NCI-H2227 treated with DMSO at 0.1 percent for 48 hours (cell line): ENCODE measurements around the gene OR4D1.
"Not testable (repeated sequence)": the region's sequence is repeated elsewhere in the genome, so short reads cannot be mapped to it uniquely, and the experiment has no call there.

Source experiments
- DNase-seq: peaks from one replicate; lab custom pipeline; 2025; lab: John Stamatoyannopoulos, UW

Gene OR4D1

DNA sequence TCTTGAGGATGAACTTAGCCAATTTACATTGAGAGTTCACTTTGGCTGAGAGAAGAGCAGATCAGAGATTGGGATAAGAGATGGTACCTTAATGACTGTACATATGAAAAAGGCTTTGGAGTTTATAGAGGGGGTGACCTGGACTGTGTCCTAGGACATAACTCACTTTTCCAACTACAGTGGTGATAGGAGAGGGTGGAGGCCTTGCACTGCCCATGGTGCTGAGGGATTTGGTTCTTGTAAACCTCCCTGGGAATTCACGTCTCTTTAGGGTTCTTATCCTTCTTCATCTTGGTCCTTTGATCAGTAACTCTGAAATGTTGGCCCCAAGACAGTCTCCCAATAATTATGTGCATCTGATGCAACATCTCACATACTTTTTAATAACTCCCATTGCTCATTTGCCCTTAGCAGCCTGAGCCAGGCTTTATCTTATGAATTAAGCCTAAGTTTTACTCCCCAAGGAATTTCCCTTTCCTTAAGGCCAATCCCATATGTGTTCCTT is at the start of gene OR4D1:
OR4D1 (plus strand) TSS at position 455 of the 505 bp plus-strand sequence. CDS start 6,770 bp downstream, outside the sequence.
- DNase-seq = no peak

DNA sequence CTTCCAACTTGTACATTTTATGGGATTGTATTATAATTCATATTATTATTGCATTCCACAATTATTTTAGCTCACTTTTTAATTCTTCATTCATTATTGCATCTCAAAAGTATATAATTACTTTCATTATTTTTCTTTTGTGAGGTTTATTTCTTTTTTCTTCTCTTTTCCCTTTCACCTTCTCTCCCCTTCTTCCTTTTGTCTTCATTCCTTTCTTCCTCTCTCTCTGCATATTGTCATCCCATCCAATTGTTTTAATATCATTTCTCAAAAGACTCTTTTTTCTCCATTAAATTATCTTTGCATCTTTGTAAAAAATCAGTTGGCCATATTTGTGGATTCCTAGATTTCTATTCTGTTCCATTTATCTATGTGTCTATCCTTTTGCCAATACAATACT is 47.7 kb upstream of the OR4D1 start:
- DNase-seq = no peak

DNA sequence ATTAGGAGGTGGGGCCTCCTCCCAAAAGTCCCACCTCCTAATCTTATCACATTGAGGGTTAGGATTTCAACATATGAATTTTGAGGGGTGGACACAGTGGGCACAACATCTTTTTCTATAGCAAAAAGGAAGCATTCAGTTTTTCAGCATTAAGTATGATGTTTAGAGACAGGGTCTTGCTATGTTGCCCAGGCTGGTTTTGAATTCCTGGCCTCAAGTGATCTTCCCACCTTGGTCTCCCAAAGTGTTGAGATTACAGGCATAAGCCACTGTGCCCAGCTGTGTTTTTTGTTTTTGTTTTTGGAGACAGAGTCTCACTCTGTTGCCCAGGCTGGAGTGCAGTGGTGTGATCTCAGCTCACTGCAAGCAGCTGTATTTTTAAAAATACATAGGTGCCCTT is 46.3 kb upstream of the OR4D1 start:
- not testable (repeated sequence) for DNase-seq

DNA sequence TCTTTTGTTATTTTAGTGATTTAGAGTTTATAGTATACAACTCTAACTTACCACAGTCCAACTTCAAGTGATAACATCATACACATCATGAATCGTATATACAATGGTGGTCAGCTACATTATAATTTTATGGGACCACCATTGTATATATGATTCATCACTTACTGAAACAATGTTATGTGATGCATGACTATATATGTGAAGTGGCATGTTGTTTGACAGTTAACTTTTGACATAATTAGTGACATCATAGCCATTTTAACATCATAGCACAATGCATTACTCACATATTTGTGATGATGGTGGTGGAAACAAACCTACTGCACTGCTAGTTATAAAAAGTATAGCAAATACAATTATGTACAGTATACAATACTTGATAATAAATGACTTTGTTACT is 43.1 kb upstream of the OR4D1 start:
- no peak for DNase-seq

DNA sequence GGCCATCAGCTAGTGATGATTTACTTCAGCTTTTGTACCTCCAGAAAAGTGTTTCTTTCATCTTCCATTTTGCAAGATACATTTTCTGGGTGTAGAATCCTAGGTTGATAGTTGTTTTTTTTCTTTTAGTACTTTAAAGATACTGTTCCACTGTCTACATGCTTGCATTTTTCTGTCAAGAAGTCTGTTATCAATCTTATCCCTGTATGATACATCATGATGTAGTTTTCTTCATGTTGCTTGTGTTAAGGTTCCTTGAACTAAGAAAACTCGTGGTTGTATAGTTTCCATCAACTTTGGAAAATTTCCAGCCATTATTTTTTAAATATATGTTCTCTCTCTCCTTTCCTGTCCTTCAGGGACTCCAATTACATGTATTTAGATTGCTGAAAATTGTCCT is 40.9 kb upstream of the OR4D1 start:
- DNase-seq = no peak

DNA sequence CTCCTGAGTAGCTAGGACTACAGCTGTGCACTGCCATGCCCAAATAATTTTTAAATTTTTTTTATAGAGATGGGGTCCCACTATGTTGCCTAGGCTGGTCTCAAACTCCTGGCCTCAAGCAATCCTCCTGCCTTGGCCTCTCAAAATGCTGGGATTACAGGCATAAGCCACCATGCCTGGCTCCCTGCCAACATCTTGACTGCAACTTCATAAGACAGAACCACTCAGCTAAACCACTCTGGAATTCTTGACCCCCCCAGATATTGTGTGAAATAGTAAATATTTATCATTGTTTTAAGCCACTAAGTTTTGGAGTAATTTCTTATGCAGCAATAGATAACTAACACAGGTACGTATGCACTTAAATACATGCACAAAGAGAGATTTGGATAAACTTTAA is 39.0 kb upstream of the OR4D1 start:
- no peak for DNase-seq

DNA sequence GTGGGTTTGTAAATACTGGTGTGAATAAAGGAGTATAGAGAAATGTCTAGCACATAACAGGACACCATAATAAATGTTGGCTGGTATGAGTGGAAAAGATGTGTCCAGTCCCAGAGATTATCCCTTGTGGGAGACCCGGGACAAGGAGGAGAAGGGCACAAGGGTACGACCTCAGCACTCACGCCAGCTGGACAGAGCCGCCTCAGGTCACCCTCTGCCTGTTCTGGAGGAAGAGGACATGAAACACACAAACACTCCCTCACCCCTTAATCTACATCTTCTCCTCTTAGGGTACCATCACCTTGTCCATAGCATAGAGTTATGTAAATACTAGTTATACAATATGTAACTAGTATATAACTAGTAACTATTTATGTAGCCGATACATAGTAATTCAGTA is 38.2 kb upstream of the OR4D1 start:
- no peak for DNase-seq

DNA sequence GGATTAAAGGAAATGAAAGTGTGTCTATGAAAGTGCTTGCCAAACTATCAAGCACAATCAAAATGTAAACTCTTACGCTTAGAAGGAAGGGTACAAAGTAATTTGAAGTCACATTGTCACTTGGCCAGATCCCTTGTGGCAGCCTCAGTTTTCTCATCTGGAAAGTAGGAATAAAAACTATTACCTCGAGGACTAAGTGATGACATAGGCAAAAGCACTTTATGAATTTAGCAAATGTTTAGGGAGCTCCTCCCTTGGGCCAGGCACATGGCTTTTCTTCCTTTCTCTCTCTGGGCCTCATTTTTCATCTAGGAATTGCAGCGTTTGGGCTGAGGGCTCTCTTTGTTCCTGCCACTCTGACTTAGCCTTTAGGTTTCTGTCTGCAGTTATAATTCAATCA is 36.5 kb upstream of the OR4D1 start:
- no peak for DNase-seq

DNA sequence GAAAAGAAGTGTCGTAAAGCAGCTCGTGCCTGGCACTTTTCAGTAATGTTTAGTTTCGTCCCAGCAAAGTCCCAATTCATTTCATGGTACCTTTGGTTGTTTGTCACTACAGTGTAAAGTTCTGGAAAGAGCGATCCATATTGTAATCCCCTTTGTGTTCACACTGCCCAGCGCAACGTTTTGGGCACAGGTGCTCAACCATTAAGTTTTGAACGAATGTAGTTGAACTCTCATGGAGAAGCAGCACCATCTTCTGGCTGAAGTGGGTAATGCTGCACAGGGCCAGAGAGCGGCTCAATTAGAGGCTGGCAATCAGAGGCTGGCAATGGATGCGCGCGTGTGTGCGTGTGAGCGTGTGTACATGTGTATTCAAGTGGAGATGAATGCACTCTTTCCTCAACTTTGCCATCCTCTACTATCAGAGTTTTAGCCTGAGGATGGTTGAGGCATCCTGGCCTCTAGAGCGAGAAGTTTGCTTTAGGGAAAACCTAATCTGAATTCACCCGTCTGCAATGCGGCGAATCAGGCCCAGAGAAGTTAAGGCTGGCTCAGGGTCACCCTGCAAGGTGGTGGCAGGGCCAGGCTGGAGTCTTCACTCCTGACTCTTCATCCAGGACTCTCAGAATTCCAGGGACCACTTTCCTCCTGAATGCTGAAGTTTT is 35.1 kb upstream of the OR4D1 start:
- peak; percentile 64 for DNase-seq

DNA sequence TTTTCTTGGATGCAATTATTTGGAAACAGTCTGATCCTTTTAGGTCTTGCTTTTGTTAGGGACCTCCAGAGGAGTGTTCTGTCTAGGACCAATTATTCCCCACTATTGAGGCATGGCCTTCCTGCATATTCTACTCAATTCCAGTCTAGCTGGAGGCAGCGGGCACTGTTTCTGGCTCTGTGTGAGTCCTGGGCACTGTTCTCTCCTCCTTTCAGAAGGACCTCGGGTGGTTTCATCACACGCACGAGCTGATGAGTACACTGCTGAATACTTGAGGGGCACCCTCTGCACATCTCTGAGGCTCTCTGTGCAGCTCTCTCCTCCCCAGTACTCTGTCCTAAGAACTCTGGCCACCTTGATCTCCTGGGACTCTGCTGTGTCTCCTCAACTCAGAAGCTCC is 34.2 kb upstream of the OR4D1 start:
- DNase-seq = no peak

DNA sequence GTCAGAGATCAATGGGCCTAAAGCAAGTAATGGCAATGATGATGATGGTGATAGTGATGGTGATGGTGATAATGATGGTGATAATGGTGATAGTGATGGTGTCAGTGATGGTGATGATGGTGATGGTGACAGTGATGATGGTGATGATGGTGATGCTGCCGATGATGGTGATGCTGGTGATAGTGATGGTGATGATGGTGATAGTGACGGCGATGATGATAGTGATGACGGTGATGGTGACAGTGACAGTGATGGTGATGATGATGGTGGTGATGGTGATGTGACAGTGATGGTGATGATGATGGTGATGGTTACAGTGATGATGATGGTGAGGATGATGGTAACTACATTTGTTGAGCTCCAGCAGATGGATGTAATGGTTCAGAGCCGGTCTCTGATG is 30.8 kb upstream of the OR4D1 start:
- no peak for DNase-seq

DNA sequence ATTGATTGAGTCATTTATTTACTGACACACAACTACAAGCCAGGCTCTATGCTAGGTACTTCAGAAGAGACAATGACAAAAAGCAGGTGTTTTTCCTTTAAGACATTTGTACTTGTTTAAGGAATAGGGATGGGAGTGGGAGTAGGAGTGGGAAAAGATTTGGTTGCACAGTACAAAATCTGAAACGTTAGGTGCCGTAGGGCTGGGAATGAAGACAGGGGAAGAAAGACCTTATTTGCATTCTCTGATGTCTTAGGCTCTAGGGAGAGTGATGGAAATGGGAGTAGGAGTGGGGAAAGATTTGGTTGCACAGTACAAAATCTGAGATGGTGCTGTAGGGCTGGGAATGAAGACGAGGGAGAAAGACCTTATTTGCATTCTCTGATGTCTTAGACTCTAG is 28.7 kb upstream of the OR4D1 start:
- DNase-seq = no peak

DNA sequence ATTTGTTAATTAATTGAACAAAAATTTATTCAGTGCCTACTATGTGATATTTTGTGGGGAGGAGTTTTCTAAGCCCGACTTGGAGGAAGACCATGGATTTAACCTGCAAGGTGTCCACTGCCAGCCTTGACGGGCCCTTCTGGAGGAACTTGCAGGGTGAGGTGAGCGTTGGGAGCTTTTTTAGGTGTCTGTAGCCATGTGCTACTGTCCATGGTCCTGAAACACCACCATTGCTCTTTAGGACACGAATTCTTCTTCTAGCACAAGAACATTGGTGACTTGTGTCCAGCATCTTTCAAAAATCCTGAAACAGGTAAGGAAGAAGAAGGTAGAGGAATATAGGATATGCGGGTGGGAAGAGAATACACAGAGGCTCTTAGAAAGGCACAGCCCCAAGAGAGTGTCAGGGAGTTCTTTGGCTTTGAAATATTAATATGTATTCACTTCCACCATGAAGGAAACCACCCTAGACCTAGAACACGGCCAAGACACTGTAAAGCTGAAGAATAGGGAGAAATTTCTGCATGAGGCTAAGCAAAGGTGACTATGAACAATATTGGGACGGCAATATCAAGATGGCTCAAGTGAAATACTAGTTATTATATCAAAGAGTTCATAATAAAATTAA is 27.9 kb upstream of the OR4D1 start:
- no peak for DNase-seq

DNA sequence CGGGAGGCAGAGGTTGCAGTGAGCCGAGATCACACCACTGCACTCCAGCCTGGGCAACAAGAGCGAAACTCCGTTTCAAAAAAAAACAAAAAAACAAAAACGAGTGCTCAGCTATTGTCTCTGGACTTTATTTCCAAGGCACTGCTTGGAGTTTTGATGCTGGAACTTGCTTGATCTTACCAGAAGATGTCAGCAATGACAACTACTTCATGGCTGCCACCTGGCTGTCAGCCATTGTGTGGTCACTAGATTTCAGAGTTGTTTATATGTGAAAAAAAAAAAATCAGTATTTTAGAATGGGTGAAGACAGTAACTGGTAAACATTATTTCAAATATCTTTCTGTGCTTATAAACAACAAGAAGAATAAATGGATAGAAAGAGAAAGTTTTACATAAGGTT is 26.3 kb upstream of the OR4D1 start:
- no peak for DNase-seq

DNA sequence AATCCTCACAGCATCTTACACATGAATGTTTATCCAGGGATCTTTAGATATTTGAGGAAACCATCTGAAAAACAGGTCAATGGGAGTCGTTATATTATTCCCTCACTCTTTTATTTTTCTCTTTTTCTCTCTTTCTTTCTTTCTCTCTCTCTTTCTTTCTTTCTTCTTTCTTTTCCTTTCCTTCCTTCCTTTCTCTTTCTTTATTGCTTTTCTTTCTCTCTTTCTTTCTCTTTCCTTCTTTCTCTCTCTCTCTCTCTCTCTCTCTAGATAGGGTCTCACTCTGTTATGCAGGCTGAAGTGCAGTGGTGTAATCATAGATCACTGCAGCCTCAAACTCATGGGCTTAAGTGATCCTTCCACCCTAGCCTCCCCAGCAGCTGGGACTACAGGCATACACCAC is 20.3 kb upstream of the OR4D1 start:
- DNase-seq = no peak

DNA sequence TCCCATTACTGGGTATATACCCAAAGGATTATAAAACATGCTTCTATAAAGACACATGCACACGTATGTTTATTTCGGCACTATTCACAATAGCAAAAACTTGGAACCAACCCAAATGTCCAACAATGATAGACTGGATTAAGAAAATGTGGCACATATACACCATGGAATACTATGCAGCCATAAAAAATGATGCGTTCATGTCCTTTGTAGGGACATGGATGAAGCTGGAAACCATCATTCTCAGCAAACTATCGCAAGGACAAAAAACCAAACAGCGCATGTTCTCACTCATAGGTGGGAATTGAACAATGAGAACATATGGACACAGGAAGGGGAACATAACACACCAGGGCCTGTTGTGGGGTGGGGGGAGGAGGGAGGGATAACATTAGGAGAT is 15.5 kb upstream of the OR4D1 start:
- DNase-seq = not testable (repeated sequence)

DNA sequence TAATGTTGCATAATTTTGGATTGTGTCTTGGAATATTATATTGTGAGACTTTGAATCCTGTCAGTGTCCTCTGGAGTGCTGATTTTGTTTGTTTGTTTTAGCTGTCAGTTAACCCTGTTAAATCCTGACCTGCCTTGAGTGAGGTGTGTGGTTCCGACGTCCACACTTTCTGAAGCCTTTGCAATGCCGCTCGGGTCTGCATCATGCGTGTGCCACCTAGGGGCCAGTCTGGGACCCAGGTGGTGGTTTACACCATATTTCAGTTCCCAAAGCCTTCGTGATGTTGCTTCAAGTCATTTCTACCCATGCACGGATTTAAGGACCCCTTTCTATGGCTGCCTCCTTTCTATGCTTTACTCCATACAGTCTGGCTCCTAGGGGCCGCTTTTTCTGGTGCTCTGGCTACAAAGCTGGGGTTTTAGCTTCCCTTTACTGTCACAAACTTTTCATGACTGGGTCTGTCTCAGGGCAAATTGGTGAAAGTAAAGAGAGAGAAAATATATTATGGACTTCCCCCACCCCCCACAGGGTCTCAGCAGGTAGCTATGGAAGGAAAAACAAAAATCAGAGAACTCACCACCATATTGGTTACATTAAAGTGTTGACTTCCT is 11.4 kb upstream of the OR4D1 start:
- no peak for DNase-seq

DNA sequence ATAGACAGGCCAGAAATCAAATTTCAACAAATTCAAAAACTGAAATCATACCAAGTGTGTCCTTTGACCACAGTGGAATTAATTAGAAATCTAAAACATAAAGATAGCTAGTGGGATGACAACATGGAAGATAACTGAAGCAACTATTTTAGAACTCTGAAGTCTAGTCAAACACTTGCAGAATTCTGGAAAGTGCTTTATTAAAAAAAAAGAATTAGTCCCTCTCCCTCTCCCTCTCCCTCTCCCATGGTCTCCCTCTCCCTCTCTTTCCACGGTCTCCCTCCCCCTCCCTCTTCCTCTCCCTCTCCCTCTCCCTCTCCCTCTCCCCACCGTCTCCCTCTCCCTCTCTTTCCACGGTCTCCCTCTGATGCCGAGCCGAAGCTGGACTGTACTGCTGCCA is 6.7 kb upstream of the OR4D1 start:
- DNase-seq = no peak

DNA sequence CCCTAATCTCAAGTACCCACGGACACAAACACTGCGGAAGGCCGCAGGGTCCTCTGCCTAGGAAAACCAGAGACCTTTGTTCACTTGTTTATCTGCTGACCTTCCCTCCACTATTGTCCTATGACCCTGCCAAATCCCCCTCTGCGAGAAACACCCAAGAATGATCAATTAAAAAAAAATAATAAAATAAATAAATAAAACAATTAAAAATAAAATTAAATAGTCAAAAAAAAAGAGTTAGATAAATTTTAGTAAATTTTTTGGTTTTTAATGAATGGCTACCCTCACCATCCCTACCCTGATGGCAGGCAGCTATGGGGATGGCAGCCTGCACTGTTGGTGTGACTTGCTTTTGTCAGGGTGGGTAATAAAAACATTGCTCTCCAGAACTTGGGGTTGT is 4.8 kb upstream of the OR4D1 start:
- DNase-seq = not testable (repeated sequence)

DNA sequence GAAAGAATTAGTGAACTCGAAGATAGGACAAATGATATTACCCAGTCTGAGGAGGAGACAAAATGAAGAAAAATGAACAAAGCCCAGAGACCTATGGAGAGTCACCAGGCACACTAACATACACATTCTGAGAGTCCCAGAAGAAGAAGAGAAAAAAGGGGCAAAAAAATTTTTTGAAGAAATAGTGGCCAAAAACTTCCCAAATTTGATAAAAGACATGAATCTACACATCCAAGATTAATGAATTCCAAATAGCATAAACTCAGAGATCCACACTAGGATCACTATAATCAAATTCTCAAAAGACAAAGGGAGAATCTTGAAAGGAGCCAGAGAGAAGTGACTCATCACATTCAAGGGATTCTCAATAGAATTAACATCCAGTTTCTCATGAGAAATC is 3.4 kb upstream of the OR4D1 start:
- DNase-seq = no peak

DNA sequence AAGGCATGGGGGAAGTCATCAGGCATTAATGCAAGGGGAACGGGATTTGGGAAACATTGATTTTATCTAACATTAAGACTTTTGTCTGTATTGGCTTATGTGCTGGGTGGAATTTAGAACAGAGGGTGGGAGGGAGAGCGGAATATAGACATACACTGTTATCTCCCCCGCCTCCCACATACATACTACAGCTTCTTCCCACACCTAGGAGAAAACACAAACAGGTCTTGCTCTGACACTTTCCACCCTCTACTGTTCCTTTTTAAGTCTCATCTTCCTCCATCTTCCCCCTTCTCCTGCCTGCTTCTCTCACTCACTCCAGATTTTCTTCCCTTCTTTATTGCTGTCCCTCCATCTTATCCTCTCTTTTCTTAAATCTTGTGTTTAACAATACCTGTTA is 425 bp downstream of the OR4D1 start:
- no peak for DNase-seq

DNA sequence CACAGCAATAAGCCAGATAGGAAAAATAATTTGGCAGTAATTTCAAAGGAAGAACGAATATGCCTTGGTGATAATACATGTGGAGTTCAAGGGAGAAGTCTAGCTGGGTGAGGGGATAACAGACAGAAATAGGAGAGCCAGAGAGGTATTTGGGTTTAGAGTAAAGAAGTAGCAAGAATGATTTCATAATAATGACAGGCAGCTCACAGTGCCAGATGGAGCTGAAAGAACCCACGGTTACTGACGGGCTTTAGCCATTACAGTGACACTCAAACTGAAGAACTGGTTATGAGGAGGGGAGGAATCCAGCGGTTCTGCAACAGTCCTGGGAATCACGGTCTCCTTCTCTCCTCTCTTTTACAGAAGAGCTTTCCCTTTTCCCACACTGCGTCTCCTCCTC is 2.2 kb downstream of the OR4D1 start:
- no peak for DNase-seq

DNA sequence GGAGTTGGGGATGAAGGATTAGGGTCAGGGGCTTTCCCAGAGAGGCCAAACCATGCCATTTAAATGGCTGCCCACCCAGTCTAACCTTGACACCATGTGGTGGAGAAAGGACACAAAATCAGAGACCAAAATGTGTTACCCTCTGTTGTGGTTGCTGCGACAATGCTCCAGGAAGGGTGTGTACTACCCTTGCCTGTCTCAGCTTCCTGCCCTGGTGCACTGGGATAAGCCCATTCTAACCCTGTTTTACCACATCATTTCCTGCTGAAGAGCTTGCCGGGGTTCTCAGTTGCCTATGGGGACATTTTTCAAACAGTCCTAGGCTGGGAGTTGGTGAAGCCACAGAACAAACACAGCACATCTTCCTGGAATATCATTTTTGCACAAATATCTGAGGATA is 4.9 kb downstream of the OR4D1 start:
- DNase-seq = no peak

DNA sequence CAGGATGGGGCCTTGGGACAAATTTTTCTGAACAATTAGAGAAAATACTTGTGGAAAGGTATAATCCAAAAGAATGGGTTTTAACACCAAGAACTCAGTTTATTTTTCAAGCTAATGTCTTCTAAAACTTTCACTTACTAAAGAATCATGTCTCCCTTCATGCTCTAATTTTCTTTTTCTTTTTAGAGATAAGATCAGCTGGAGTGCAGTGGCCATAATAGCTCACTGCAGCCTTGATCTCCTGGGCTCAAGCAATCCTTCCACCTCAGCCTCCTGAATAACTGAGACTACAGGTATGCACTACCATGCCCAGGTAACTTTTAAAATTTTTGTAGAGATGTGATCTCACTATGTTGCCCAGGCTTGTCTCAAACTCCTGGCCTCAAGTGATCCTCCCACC is 5.5 kb downstream of the OR4D1 start:
- no peak for DNase-seq
